ENCODE measurements around the gene SGTA.
A peak's percentile ranks its signal among the peaks of the same experiment; 100 is the strongest.

Gene SGTA

GRCh38 chr19:2722541-2723344 is 60.3 kb downstream of the SGTA start:
- TF ChIP-seq CTCF (conservative IDR thresholded peaks at IDR 0.05; ENCODE audit: low read length), result no peak
- H3K4me3 ChIP-seq (ENCODE audit: low read length), result peak overlapping the region; percentile 9

DNA sequence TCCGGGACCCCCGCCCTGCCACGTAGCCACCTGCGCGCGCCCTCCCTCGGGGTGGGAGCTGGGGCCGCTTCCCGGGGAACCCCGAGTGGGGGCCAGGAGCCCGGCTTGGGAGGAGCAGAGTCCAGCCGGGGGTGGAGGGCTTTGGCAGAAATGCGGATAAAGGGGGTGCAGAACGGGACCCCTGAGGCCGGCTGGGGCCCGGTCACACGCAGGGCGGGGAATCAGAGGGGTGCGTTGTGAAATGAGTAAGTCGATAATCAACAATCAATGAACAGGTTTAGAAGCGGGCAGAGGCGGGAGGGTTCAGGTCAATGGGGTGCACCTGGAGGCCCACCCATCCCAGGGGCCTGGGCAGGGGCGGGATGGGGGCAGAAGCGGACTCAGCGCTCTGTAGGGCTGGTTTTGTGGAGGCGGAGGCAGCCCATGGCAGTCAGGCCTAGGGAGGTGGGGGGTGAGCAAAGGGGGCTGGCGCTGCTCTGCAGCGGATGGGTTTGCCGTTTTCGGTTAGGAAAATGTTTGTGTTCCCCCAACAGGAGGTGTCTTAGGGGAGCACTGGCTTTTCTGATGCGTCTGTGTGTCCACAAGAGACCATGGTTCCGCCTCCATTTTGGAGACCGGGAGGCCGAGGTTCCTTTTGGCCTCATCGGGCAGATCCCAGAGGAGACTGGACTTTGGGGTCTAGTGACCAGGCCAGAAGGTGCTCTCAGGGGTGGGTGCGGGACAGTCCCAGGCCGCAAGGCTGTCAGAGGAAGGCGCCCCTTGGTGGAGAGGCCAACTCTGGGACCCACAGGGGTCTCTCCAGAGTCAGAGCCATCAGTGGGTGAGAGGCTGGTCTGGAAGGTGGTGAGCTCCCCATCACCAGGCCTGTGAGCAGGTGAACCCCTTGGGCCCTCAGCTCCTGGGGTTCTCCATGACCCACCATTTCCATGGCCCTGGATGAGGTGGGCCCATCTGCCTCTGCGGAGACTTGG is 61.2 kb downstream of the SGTA start:
- DNase-seq (ENCODE audit: low read depth), result no peak
- TF ChIP-seq CTCF (conservative IDR thresholded peaks at IDR 0.05; ENCODE audit: low read length), result no peak
- H3K4me3 ChIP-seq (ENCODE audit: low read length), result peak overlapping the region; percentile 59

More at GRCh38 chr19:2722541-2723344, 60.3 kb downstream of the SGTA start:
- peak; percentile 79 for DNase-seq (ENCODE audit: low read depth)

- no peak for TF ChIP-seq CTCF (conservative IDR thresholded peaks at IDR 0.05; ENCODE audit: low read length)
- H3K4me3 ChIP-seq (ENCODE audit: low read length), result peak within 1 kb of the TSS; percentile 67
- no peak for DNase-seq (ENCODE audit: low read depth)
Observed at GRCh38 chr19:2720777-2721569, 62.1 kb downstream of the SGTA start, which contains the start of gene DIRAS1. DIRAS1 (minus strand) TSS chr19:2721372; CDS start chr19:2717806, 3,566 bp downstream.

- DNase-seq (ENCODE audit: low read depth), result peak; percentile 56
- H3K4me3 ChIP-seq (ENCODE audit: low read length), result peak overlapping the region; percentile 67
- peak; percentile 16 for TF ChIP-seq CTCF (conservative IDR thresholded peaks at IDR 0.05; ENCODE audit: low read length)
Observed at GRCh38 chr19:2719920-2720776, 62.9 kb downstream of the SGTA start.

GRCh38 chr19:2719232-2719735 is 63.8 kb downstream of the SGTA start:
- no peak for TF ChIP-seq CTCF (conservative IDR thresholded peaks at IDR 0.05; ENCODE audit: low read length)
- H3K4me3 ChIP-seq (ENCODE audit: low read length), result no peak overlapping the region; the same call in 1 of the 2 replicates
- DNase-seq (ENCODE audit: low read depth), result no peak
